ENCODE measurements around the gene POLR1E.

The POLR1E gene, protein sequence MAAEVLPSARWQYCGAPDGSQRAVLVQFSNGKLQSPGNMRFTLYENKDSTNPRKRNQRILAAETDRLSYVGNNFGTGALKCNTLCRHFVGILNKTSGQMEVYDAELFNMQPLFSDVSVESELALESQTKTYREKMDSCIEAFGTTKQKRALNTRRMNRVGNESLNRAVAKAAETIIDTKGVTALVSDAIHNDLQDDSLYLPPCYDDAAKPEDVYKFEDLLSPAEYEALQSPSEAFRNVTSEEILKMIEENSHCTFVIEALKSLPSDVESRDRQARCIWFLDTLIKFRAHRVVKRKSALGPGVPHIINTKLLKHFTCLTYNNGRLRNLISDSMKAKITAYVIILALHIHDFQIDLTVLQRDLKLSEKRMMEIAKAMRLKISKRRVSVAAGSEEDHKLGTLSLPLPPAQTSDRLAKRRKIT

GRCh38 chr9:37485389-37486255 is at the start of gene POLR1E:
POLR1E (plus strand) TSS chr9:37485948; CDS start chr9:37486048, 100 bp downstream.
- peak; percentile 97 for DNase-seq (ENCODE audit: low spot score)

GRCh38 chr9:37436540-37436939 is 49.2 kb upstream of the POLR1E start:
- no peak for DNase-seq (ENCODE audit: low spot score)

DNA sequence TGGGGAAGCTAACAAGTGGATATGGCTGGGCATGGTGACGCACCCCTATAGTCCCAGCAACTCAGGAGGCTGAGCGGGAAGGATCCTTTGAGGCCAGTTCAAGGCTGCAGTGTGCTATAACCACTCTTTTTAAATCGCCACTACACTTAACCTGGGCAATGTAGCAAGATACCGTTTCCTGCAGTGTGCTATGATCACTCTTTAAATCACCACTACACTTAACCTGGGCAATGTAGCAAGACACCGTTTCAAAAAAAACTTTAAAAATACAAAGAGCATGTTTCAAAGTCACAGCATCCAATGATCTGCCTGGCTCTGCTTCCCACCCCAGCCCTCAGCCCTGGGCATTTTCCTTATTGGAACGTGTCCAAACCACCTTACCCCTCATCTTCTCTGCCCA is 48.7 kb upstream of the POLR1E start:
- DNase-seq (ENCODE audit: low spot score) = no peak

DNA sequence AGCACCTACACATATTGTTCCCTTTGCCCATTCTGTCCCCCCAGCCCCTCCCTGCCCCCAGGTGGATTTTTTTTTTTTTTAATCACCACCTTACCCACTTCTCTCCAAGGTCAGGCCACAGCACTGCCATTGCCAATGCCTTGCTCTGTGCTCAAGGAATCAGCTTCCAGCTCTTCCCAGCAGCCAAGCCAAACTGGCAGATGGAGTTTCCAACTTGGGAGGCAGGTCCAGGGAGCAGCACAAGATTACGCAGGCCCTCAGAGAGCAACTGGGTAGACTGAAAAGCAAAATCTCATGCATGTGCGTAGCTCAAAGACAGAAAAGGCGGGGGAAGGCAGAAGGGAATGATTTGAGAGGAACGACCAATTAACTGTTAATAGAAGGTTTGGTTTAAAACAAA is 48.1 kb upstream of the POLR1E start:
- no peak for DNase-seq (ENCODE audit: low spot score)

- no peak for DNase-seq (ENCODE audit: low spot score)
Measured at GRCh38 chr9:37438359-37438758, 47.4 kb upstream of the POLR1E start.

DNA sequence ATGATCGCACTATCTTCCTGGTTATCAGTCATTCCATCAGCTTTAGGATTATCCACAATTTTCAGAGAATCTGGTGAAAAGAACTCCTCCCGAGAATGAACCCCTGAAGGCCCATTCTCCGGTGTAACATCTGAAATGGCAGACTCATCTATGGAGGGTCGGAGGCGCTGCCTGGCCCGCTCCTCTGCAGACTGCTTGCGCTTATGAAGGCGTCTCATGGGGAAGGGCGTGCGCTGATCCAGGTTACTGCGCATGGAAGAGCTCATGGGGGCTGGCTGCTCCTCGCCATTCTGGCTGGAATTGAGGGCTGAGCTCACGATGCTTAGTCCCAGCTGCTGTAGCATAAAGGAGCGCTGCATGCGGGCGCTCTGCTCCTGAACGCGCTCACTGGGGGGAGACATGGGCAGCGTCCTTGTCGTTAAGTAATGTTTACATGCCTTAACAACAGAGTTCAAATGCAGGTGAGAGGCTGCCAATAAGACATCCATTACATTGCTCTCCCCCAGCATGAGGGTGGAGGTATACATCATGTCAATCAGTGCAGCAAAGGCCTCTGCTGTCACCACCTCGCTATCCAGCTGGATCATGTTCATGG is 43.9 kb upstream of the POLR1E start:
- DNase-seq (ENCODE audit: low spot score) = no peak

- no peak for DNase-seq (ENCODE audit: low spot score)
Measured at GRCh38 chr9:37442556-37442955, 43.2 kb upstream of the POLR1E start.

GRCh38 chr9:37443566-37443965 is 42.2 kb upstream of the POLR1E start:
- DNase-seq (ENCODE audit: low spot score) = no peak

GRCh38 chr9:37444890-37445289 is 40.9 kb upstream of the POLR1E start:
- DNase-seq (ENCODE audit: low spot score) = no peak

- DNase-seq (ENCODE audit: low spot score) = no peak
Measured at GRCh38 chr9:37445832-37446231, 39.9 kb upstream of the POLR1E start.

GRCh38 chr9:37446401-37446800 is 39.3 kb upstream of the POLR1E start:
- DNase-seq (ENCODE audit: low spot score) = no peak

DNA sequence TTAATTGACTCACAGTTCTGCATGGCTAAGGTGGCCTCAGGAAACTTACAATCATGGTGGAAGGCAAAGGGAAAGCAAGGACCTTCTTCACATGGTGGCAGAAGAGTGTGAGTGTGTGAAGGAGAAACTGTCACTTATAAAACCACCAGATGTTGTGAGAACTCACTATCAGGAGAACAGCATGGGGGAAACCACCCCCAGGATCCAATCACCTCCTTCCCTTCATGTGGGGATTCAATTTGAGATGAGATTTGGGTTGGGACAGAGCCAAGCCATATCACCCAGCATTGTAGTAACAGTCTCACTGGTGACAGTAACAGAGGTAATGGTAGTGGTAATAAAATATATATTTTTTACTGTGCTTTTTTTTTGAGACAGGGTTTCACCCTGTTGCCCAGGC is 38.6 kb upstream of the POLR1E start:
- DNase-seq (ENCODE audit: low spot score) = no peak

DNA sequence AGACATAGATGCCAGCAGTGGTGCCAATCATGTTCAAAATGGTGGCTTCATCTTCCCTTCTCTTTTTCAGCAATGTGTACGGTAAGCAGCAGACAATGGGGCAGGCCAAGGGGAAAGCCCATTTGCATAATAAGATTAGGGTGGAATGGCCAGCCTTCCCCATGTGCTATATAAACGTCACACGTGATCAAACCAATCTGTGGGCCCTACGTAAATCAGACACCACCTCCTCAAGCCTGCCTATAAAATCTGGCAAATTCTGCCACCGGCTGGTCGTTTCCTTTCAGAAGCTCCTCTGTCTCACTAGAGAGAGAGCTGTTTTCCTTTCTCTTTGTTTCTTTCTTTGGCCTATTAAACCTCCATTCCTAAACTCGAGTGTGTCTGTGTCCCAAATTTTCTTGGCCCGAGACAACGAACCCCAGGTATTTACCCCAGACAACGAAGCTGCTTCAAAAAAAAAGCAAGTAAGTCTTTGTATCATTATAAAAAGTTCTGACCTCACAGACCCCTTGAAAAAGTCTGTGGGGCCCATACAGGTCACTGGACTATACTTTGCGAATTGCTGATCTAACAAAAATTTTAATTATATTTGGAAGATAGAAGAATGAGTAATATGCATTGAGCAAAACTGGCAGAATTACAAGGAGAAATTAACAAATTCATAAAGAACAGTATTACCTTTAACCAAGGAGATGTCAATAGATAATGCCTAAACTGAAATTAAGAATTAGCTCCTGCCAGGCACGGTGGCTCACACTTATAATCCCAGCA is 35.7 kb upstream of the POLR1E start:
- no peak for DNase-seq (ENCODE audit: low spot score)

GRCh38 chr9:37451628-37452027 is 34.1 kb upstream of the POLR1E start:
- no peak for DNase-seq (ENCODE audit: low spot score)

- DNase-seq (ENCODE audit: low spot score) = no peak
Measured at GRCh38 chr9:37452611-37453010, 33.1 kb upstream of the POLR1E start.

DNA sequence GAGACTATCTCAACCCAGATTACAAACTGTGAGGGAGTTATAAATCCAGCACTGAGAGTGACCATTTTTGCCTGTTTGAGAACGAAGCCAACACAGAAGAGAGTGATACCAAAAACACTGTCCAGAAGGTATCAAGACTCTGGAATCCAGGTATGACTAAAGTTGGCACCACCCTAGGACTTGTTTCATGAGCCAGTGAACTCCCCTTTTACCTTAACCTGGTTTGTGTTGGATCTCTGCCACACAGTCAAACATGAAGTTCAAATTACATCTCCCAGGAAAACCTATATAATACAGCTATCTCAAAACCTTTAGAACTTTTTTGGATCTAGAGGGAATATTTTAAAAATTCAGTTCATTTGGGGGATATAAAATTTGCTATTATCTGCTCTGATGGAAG is 31.9 kb upstream of the POLR1E start:
- DNase-seq (ENCODE audit: low spot score) = no peak

- DNase-seq (ENCODE audit: low spot score) = no peak
Measured at GRCh38 chr9:37454238-37454637, 31.5 kb upstream of the POLR1E start.

- no peak for DNase-seq (ENCODE audit: low spot score)
Measured at GRCh38 chr9:37455884-37456647, 29.7 kb upstream of the POLR1E start.

DNA sequence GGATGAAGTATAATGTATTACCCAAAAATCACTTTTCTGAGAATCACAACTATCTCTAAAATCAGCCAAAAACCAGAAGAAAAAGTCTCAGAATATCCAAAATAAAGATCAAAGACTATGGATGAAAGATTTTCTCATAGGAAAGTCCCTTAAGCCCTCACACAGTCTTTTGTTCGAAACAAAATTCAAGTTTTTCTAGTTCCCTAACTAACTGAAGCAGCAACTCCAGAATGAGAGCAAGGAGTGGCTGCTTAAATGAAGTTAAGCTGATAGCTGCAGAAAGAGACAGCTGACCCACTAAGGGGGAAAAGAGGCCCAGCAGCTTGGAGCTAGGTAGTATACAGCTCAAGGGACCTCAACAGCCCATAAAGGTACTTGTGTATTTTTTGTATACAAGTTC is 28.9 kb upstream of the POLR1E start:
- no peak for DNase-seq (ENCODE audit: low spot score)

- DNase-seq (ENCODE audit: low spot score) = no peak
Measured at GRCh38 chr9:37464006-37464405, 21.7 kb upstream of the POLR1E start.
